Amniotic stem cell (primary cell): ENCODE results near the gene BAZ2B.

Experiments
- DNase-seq: peaks from one replicate; lab custom pipeline; 2025; lab: John Stamatoyannopoulos, UW

Gene BAZ2B

GRCh38 chr2:159615367-159616285 lies 722 bp downstream of the BAZ2B start:
- DNase-seq: peak; percentile 77

- DNase-seq: no peak
Observed at GRCh38 chr2:159614534-159615366, 1.6 kb downstream of the BAZ2B start.

GRCh38 chr2:159613651-159614285 lies 2.6 kb downstream of the BAZ2B start:
- no peak for DNase-seq

- DNase-seq: no peak
Observed at GRCh38 chr2:159613091-159613490, 3.3 kb downstream of the BAZ2B start.

- DNase-seq: no peak
Observed at GRCh38 chr2:159612255-159612901, 4.0 kb downstream of the BAZ2B start.

- no peak for DNase-seq
Observed at GRCh38 chr2:159609811-159610549, 6.4 kb downstream of the BAZ2B start.

GRCh38 chr2:159608723-159609308 lies 7.5 kb downstream of the BAZ2B start:
- no peak for DNase-seq

GRCh38 chr2:159608108-159608507 lies 8.2 kb downstream of the BAZ2B start:
- no peak for DNase-seq

GRCh38 chr2:159606287-159606686 lies 10.1 kb downstream of the BAZ2B start:
- DNase-seq: no peak

GRCh38 chr2:159605441-159606178 lies 10.7 kb downstream of the BAZ2B start:
- DNase-seq: no peak

- DNase-seq: no peak
Observed at GRCh38 chr2:159604159-159604558, 12.2 kb downstream of the BAZ2B start.

GRCh38 chr2:159600752-159601151 lies 15.6 kb downstream of the BAZ2B start:
- no peak for DNase-seq

GRCh38 chr2:159595410-159596046 lies 20.8 kb downstream of the BAZ2B start:
- no peak for DNase-seq

GRCh38 chr2:159592441-159592840 lies 23.9 kb downstream of the BAZ2B start:
- DNase-seq: no peak

- no peak for DNase-seq
Observed at GRCh38 chr2:159591221-159591620, 25.1 kb downstream of the BAZ2B start.

GRCh38 chr2:159589286-159589685 lies 27.1 kb downstream of the BAZ2B start:
- no peak for DNase-seq

- no peak for DNase-seq
Observed at GRCh38 chr2:159586034-159586433, 30.3 kb downstream of the BAZ2B start.

GRCh38 chr2:159585622-159586021 lies 30.7 kb downstream of the BAZ2B start:
- no peak for DNase-seq

GRCh38 chr2:159584796-159585195 lies 31.6 kb downstream of the BAZ2B start:
- DNase-seq: no peak
